Neural crest cell (in vitro differentiated cells): Measurements from ENCODE around the gene TMEM117. TPM values are rescaled to one million over a fixed set of nuclear protein-coding genes. Genes with fewer than 3 reads are reported as not detected.
"Not testable (repeated sequence)": the region's sequence is repeated elsewhere in the genome, so short reads cannot be mapped to it uniquely, and the experiment has no call there.

Source experiments
- DNase-seq: peaks from one replicate; pipeline ENCODE4 v3.0.0; 2021; ENCODE audit warnings: low read depth, mixed read lengths, low spot score
- H3K27ac Mint-ChIP-seq: one replicate; pipeline ENCODE4 v1.8.0; 2021; ENCODE audit warnings: mild to moderate bottlenecking, mixed read lengths; ENCODE audit not compliant: unreplicated experiment
- H3K27me3 Mint-ChIP-seq: 2 replicates; pipeline ENCODE4 v1.8.0; 2021; ENCODE audit warnings: low read depth, mild to moderate bottlenecking, mixed read lengths
- H3K36me3 Mint-ChIP-seq: 2 replicates; pipeline ENCODE4 v1.8.0; 2021; ENCODE audit warnings: low read depth, mild to moderate bottlenecking, mixed read lengths
- H3K4me1 Mint-ChIP-seq: 2 replicates; pipeline ENCODE4 v1.8.0; 2021; ENCODE audit warnings: mixed read lengths
- H3K4me3 Mint-ChIP-seq: one replicate; pipeline ENCODE4 v1.8.0; 2021; ENCODE audit warnings: mild to moderate bottlenecking, mixed read lengths
- H3K9me3 Mint-ChIP-seq: 2 replicates; pipeline ENCODE4 v1.8.0; 2021; ENCODE audit warnings: mixed read lengths
- total RNA-seq: library from RNA; stranded (reverse); gene quantifications from 2 replicates; pipeline ENCODE4 v1.2.1, GENCODE V29; 2021
- TF ChIP-seq, protein P1 (sequence below): fragments of 200-600 bp; sonication (generic); conservative IDR thresholded peaks from 2 replicates; pipeline ENCODE4 v1.5.0; 2021; ENCODE audit warnings: antibody characterized with exemption, mild to moderate bottlenecking

Gene TMEM117
- total RNA-seq, 1 donor from 2014 or later = 7.6 TPM

DNA sequence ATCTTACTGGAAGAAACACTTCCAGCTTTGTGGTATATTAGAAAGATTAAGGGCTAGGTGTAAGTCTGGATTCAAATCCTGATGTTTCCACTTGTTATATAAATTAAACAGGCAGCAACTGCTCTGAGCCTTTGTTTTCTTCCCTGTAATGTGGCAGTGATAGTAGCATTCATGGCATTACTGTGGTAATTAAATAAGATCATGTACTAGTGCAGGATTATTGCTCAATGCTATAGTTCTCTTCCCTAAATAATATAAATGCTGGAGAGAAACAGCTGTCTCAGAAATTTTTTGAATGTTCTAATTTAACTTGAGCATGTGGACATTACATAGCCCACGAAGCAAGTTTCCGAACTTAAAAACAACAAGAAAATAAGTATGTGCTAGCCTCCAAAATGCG is 5.4 kb downstream of the TMEM117 start:
- no peak overlapping the region for H3K4me3 Mint-ChIP-seq
- H3K27me3 Mint-ChIP-seq = no peaks in the 10 kb centered on the region
- no peak for DNase-seq
- peaks cover under 1% of the 10 kb centered on the region for H3K36me3 Mint-ChIP-seq
- TF ChIP-seq, protein P1, sequence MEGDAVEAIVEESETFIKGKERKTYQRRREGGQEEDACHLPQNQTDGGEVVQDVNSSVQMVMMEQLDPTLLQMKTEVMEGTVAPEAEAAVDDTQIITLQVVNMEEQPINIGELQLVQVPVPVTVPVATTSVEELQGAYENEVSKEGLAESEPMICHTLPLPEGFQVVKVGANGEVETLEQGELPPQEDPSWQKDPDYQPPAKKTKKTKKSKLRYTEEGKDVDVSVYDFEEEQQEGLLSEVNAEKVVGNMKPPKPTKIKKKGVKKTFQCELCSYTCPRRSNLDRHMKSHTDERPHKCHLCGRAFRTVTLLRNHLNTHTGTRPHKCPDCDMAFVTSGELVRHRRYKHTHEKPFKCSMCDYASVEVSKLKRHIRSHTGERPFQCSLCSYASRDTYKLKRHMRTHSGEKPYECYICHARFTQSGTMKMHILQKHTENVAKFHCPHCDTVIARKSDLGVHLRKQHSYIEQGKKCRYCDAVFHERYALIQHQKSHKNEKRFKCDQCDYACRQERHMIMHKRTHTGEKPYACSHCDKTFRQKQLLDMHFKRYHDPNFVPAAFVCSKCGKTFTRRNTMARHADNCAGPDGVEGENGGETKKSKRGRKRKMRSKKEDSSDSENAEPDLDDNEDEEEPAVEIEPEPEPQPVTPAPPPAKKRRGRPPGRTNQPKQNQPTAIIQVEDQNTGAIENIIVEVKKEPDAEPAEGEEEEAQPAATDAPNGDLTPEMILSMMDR = no peak
- no peak overlapping the region for H3K27ac Mint-ChIP-seq
- H3K4me1 Mint-ChIP-seq = peaks cover 9% of the 10 kb centered on the region
- no peaks in the 10 kb centered on the region for H3K9me3 Mint-ChIP-seq

- H3K36me3 Mint-ChIP-seq = peaks cover 9% of the 10 kb centered on the region
- H3K9me3 Mint-ChIP-seq = peaks cover 8% of the 10 kb centered on the region
- H3K4me1 Mint-ChIP-seq = no peaks in the 10 kb centered on the region
- no peak overlapping the region for H3K27ac Mint-ChIP-seq
- TF ChIP-seq, protein P1 = no peak
- DNase-seq = no peak
- no peak overlapping the region for H3K4me3 Mint-ChIP-seq
- no peaks in the 10 kb centered on the region for H3K27me3 Mint-ChIP-seq
Observed at GRCh38 chr12:43842259-43842658, 6.4 kb downstream of the TMEM117 start.

DNA sequence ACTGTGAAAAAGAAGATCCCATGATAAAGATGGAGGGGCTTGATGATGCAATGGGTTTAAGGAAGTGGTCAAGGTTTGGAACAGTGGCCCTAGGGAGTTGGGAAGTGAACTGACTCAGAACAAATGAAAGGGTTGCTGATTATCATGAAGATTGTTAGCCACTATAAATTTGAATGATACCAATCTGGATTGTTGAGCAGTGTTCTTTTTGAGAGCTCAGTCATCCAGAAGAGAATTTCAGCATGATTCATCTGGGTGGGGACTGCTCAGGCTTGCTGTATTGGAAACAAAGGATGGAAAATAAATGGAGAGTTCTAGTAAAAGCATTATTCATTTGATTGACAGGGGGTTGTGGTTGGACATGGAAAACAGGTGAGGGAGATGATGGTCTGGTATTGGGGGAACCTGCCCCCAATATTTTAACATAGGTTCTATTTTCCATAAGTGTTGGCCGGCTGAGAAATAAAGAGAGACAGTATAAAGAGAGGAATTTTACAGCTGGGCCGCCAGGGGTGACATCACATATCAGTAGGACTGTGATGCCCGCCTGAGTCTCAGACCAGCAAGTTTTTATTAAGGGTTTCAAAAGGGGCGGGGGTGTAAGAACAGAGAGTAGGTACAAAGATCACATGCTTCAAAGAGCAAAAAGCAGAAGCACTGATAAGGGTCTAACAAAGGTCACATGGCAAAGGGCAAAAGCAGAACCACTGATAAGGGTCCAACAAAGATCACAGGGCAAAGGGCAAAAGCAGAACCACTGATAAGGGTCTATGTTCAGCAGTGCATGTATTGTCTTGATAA is 11.7 kb downstream of the TMEM117 start:
- DNase-seq, H3K4me1 Mint-ChIP-seq, H3K27ac Mint-ChIP-seq, H3K4me3 Mint-ChIP-seq, H3K27me3 Mint-ChIP-seq: not testable (repeated sequence)
- Mint-ChIP-seq H3K9me3 (peaks cover 22% of the 10 kb centered on the region), H3K36me3 (peaks cover 24% of the 10 kb centered on the region)

- TF ChIP-seq, protein P1 = no peak
- Mint-ChIP-seq H3K36me3 (peaks cover 24% of the 10 kb centered on the region), H3K27me3 (no peaks in the 10 kb centered on the region), H3K27ac (no peak overlapping the region), H3K4me1 (peaks cover 5% of the 10 kb centered on the region), H3K9me3 (peaks cover 22% of the 10 kb centered on the region), H3K4me3 (no peak overlapping the region)
- no peak for DNase-seq
Observed at GRCh38 chr12:43848226-43848507, 12.3 kb downstream of the TMEM117 start.

- Mint-ChIP-seq H3K4me1 (peaks cover 5% of the 10 kb centered on the region), H3K36me3 (peaks cover 24% of the 10 kb centered on the region), H3K27me3 (no peaks in the 10 kb centered on the region), H3K27ac (no peak overlapping the region), H3K9me3 (peaks cover 22% of the 10 kb centered on the region), H3K4me3 (no peak overlapping the region)
- TF ChIP-seq, protein P1 = no peak
- no peak for DNase-seq
Observed at GRCh38 chr12:43848786-43849185, 12.9 kb downstream of the TMEM117 start.

DNA sequence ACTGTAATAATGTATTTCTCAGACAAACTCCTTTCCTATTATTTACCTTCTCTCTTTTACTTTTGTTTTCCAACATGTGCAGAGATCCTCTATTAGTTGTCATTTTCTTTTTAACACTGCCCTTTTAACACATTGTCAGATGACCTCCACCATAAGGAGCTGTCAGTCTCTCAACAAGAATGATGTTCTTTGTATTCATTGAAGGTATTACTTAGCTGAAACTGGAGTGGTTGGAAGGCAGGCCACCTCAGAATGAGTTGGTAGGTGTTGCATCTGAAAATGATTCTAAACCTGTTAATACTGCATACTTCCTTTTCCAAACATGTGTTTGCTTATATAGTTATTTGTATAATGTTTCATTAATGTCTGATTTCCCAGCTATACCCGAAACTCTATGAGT is 16.9 kb downstream of the TMEM117 start:
- DNase-seq = no peak
- peaks cover 10% of the 10 kb centered on the region for H3K36me3 Mint-ChIP-seq
- H3K4me1 Mint-ChIP-seq = peaks cover 5% of the 10 kb centered on the region
- TF ChIP-seq, protein P1 = no peak
- no peak overlapping the region for H3K4me3 Mint-ChIP-seq
- peaks cover 9% of the 10 kb centered on the region for H3K9me3 Mint-ChIP-seq
- no peaks in the 10 kb centered on the region for H3K27me3 Mint-ChIP-seq
- H3K27ac Mint-ChIP-seq = no peak overlapping the region
